ENCODE data around the gene CCDC88A. TPM values are rescaled to one million over a fixed set of nuclear protein-coding genes. Genes with fewer than 3 reads are reported as not detected.

The CCDC88A gene
- total and polyA plus RNA-seq, 4 donors, result 4.0 to 31.0 (median 15.5) TPM

DNA sequence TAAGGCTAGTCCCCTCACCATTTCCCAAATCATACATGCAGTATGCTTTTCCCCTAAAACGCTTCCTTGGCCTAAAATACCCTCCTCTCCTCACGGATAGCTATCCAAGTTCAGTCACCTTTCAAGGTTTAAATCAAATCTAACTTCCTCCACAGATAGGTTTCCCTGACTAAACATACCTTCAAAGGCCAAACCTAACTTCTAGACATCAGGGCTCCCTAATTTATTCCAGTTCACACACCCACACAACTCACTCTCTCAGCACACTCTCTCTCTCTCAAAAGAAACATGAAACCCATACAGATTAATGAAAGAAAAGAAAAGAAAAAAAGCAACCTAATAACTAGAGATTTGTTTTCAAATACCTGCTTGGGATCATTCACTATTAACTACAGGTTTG is 14.5 kb downstream of the CCDC88A start:
- no peak for DNase-seq (ENCODE audit: low spot score)
- WGBS, result 96% methylated on average over 2 of the region's 2 CpGs
- Histone ChIP-seq H3K9ac (ENCODE audit: low read depth in 1 of 2, low read length in 2 of 2) (no peak overlapping the region), H3K4me3 (ENCODE audit: low read depth in 1 of 3, low read length in 3 of 3) (no peak overlapping the region), H3K9me3 (ENCODE audit: control insufficient read depth in 4 of 4, low read length in 3 of 4) (no peaks in the 10 kb centered on the region), H3K4me1 (ENCODE audit: control insufficient read depth in 4 of 4, insufficient read depth in 4 of 4, low read length in 3 of 4) (no peaks in the 10 kb centered on the region), H3K27me3 (ENCODE audit: control insufficient read depth in 4 of 4, insufficient read depth in 4 of 4, low read length in 3 of 4) (no peaks in the 10 kb centered on the region), H3K27ac (ENCODE audit: low read depth in 1 of 2, low read length in 2 of 2) (no peak overlapping the region), H3K36me3 (ENCODE audit: control insufficient read depth in 4 of 4, insufficient read depth in 3 of 4, low read depth in 1 of 4, low read length in 3 of 4) (peaks cover 0 to 2% (median under 1%) of the 10 kb centered on the region in 4 donors)
- TF ChIP-seq EGR1 (IDR thresholded peaks at IDR 0.05; ENCODE audit: low read depth in 2 of 2), result no peak
- TF ChIP-seq YY1 (IDR thresholded peaks at IDR 0.05), result no peak
- no peak for TF ChIP-seq HNF4G (IDR thresholded peaks at IDR 0.05)
- TF ChIP-seq FOXA2 (IDR thresholded peaks at IDR 0.05), result no peak
- no peak for TF ChIP-seq RXRA (IDR thresholded peaks at IDR 0.05)
- TF ChIP-seq RAD21 (IDR thresholded peaks at IDR 0.05), result no peak
- TF ChIP-seq, protein P1, sequence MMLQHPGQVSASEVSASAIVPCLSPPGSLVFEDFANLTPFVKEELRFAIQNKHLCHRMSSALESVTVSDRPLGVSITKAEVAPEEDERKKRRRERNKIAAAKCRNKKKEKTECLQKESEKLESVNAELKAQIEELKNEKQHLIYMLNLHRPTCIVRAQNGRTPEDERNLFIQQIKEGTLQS (IDR thresholded peaks at IDR 0.05), result no peak

DNA sequence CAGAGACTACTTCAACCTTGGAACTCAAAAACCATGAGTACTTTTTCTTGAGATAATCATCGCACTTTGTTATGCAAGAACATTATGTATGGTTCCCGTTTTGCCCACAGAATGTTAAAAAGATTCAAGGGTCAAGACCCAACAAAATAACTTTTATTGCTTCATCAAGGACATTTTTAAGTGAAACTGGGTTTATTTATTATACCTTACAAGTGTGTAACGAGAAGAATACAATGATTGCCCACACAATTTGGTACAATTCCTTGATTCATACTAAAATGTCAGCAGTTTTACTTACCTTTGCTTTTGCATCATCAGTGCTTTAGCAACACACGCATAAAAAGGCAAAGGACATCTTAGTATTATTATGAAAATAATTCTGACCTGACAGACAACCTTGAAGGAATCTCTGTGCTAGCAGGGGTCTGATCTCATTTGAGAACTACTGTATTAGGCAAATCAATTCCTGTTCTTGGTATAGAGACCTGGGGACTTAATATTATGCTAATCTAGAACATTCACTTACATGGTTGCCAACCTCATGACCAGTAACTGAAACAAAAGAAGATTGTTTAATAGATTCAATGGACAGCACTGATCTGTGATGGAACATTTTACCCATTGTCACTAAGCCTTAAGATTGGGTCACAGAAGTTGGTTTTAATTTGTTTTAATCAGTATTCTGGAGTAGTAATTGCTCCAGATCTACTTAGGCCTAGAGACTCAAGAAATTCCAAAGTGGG is 16.2 kb downstream of the CCDC88A start:
- TF ChIP-seq FOXA1 (IDR thresholded peaks at IDR 0.05), result no peak
- TF ChIP-seq, protein P2, sequence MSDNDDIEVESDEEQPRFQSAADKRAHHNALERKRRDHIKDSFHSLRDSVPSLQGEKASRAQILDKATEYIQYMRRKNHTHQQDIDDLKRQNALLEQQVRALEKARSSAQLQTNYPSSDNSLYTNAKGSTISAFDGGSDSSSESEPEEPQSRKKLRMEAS (IDR thresholded peaks at IDR 0.05), result no peak
- no peak for TF ChIP-seq RAD21 (IDR thresholded peaks at IDR 0.05)
- no peak for TF ChIP-seq NR2F2 (IDR thresholded peaks at IDR 0.05)
- TF ChIP-seq, protein P3, sequence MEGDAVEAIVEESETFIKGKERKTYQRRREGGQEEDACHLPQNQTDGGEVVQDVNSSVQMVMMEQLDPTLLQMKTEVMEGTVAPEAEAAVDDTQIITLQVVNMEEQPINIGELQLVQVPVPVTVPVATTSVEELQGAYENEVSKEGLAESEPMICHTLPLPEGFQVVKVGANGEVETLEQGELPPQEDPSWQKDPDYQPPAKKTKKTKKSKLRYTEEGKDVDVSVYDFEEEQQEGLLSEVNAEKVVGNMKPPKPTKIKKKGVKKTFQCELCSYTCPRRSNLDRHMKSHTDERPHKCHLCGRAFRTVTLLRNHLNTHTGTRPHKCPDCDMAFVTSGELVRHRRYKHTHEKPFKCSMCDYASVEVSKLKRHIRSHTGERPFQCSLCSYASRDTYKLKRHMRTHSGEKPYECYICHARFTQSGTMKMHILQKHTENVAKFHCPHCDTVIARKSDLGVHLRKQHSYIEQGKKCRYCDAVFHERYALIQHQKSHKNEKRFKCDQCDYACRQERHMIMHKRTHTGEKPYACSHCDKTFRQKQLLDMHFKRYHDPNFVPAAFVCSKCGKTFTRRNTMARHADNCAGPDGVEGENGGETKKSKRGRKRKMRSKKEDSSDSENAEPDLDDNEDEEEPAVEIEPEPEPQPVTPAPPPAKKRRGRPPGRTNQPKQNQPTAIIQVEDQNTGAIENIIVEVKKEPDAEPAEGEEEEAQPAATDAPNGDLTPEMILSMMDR (IDR thresholded peaks at IDR 0.05; ENCODE audit: low read depth, low read length, missing input control), result no peak
- TF ChIP-seq, protein P4, sequence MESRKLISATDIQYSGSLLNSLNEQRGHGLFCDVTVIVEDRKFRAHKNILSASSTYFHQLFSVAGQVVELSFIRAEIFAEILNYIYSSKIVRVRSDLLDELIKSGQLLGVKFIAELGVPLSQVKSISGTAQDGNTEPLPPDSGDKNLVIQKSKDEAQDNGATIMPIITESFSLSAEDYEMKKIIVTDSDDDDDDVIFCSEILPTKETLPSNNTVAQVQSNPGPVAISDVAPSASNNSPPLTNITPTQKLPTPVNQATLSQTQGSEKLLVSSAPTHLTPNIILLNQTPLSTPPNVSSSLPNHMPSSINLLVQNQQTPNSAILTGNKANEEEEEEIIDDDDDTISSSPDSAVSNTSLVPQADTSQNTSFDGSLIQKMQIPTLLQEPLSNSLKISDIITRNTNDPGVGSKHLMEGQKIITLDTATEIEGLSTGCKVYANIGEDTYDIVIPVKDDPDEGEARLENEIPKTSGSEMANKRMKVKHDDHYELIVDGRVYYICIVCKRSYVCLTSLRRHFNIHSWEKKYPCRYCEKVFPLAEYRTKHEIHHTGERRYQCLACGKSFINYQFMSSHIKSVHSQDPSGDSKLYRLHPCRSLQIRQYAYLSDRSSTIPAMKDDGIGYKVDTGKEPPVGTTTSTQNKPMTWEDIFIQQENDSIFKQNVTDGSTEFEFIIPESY (IDR thresholded peaks at IDR 0.05), result no peak
- Histone ChIP-seq H3K27me3 (ENCODE audit: control insufficient read depth in 4 of 4, insufficient read depth in 4 of 4, low read length in 3 of 4) (no peaks in the 10 kb centered on the region), H3K4me3 (ENCODE audit: low read depth in 1 of 3, low read length in 3 of 3) (no peak overlapping the region), H3K9ac (ENCODE audit: low read depth in 1 of 2, low read length in 2 of 2) (no peak overlapping the region), H3K9me3 (ENCODE audit: control insufficient read depth in 4 of 4, low read length in 3 of 4) (no peaks in the 10 kb centered on the region), H3K36me3 (ENCODE audit: control insufficient read depth in 4 of 4, insufficient read depth in 3 of 4, low read depth in 1 of 4, low read length in 3 of 4) (peaks cover 0 to 3% (median under 1%) of the 10 kb centered on the region in 4 donors), H3K27ac (ENCODE audit: low read depth in 1 of 2, low read length in 2 of 2) (no peak overlapping the region), H3K4me1 (ENCODE audit: control insufficient read depth in 4 of 4, insufficient read depth in 4 of 4, low read length in 3 of 4) (no peaks in the 10 kb centered on the region)
- WGBS, result 89% methylated on average over 4 of the region's 4 CpGs
- no peak for DNase-seq (ENCODE audit: low spot score)

DNA sequence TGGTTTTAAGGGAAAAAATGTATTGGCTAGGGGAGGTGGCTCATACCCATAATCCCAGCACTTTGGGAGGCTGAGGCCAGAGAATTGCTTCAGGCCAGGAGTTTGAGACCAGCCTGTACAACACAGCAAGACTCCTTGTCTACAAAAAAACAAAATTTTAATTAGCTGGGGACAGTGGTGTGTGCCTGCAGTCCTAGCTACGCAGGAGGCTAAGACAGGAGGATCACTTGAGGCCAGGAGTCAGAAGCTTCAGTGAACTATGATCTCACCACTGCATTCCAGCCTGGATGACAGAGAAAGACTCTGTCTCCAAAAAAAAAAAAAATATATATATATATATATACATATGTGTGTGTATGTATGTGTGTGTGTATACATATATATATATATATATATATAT is 18.5 kb downstream of the CCDC88A start:
- Histone ChIP-seq H3K4me1 (ENCODE audit: control insufficient read depth in 4 of 4, insufficient read depth in 4 of 4, low read length in 3 of 4) (no peaks in the 10 kb centered on the region), H3K27ac (ENCODE audit: low read depth in 1 of 2, low read length in 2 of 2) (no peak overlapping the region), H3K36me3 (ENCODE audit: control insufficient read depth in 4 of 4, insufficient read depth in 3 of 4, low read depth in 1 of 4, low read length in 3 of 4) (peaks cover 0 to 3% (median under 1%) of the 10 kb centered on the region in 4 donors), H3K27me3 (ENCODE audit: control insufficient read depth in 4 of 4, insufficient read depth in 4 of 4, low read length in 3 of 4) (no peaks in the 10 kb centered on the region), H3K9me3 (ENCODE audit: control insufficient read depth in 4 of 4, low read length in 3 of 4) (no peaks in the 10 kb centered on the region), H3K9ac (ENCODE audit: low read depth in 1 of 2, low read length in 2 of 2) (no peak overlapping the region), H3K4me3 (ENCODE audit: low read depth in 1 of 3, low read length in 3 of 3) (no peak overlapping the region)
- WGBS, result 93% methylated on average over 1 of the region's 1 CpG
- TF ChIP-seq SP1 (IDR thresholded peaks at IDR 0.05) (no peak), JUND (IDR thresholded peaks at IDR 0.05) (no peak), GABPA (IDR thresholded peaks at IDR 0.05 in 1 of 2, conservative IDR thresholded peaks at IDR 0.05 in 1 of 2) (no peak), HNF4G (IDR thresholded peaks at IDR 0.05) (no peak)
- no peak for DNase-seq (ENCODE audit: low spot score)
